SK-N-SH (cell line): Measurements from ENCODE around the gene USH1G. TPM values are rescaled to one million over a fixed set of nuclear protein-coding genes. Genes with fewer than 3 reads are reported as not detected.

Experiments
- CTCF ChIA-PET: fragments of 300-600, 350-600 bp; formaldehyde crosslinking; extraction: SDS; loops from one replicate; lab custom pipeline; 2021; lab: Yijun Ruan, JAX
- POLR2A ChIA-PET: fragments of 350-600 bp; sonication (Branson Sonifier 250); formaldehyde crosslinking; extraction: SDS; loops from one replicate; lab custom pipeline; 2020; ENCODE audit warnings: antibody characterized with exemption, inconsistent platforms; lab: Yijun Ruan, JAX
- DNase-seq: peaks from one replicate; pipeline ENCODE4 v3.0.0; 2012
- H2AFZ ChIP-seq: fragments of 200-600 bp; sonication (generic); 2 replicates; pipeline ENCODE4 v1.8.1; 2016; ENCODE audit warnings: antibody characterized with exemption, mild to moderate bottlenecking, low read depth
- H3F3A ChIP-seq: fragments of 200-600 bp; sonication (generic); replicated peaks from 2 replicates; pipeline ENCODE3; 2016; ENCODE audit warnings: antibody characterized with exemption, mild to moderate bottlenecking; ENCODE audit not compliant: insufficient read depth
- H3K27ac ChIP-seq, 2 experiments: fragments of 200-500 bp in 1 of 2; fragments of 200-600 bp in 1 of 2; sonication (Bioruptor generic) in 1 of 2; sonication (generic), shearing (Covaris generic) in 1 of 2; 2 replicates each; pipeline versions ENCODE4 v1.5.1 to v1.6.1; 2014 to 2016; ENCODE audit warnings: low read depth in 2 of 2, inconsistent platforms in 1 of 2, low read length in 1 of 2, mild to moderate bottlenecking in 1 of 2, mixed read lengths in 1 of 2
- H3K27me3 ChIP-seq: fragments of 200-600 bp; sonication (generic), shearing (Covaris generic); 2 replicates; pipeline ENCODE4 v1.6.1; 2016; ENCODE audit warnings: mixed run types; ENCODE audit not compliant: insufficient read depth
- H3K36me3 ChIP-seq, 2 experiments: fragments of 200-500 bp in 1 of 2; fragments of 200-600 bp in 1 of 2; sonication (Bioruptor generic) in 1 of 2; sonication (generic) in 1 of 2; replicated peaks in 1 of 2; 2 replicates each; pipeline versions ENCODE3 to v1.5.1; 2014 to 2016; ENCODE audit warnings: low read length in 1 of 2, mild to moderate bottlenecking in 1 of 2; ENCODE audit not compliant: insufficient read depth in 2 of 2, control insufficient read depth in 1 of 2
- H3K4me1 ChIP-seq, 2 experiments: fragments of 200-500 bp in 1 of 2; fragments of 200-600 bp in 1 of 2; sonication (Bioruptor generic) in 1 of 2; sonication (generic), shearing (Covaris generic) in 1 of 2; 2 replicates each; pipeline versions ENCODE4 v1.5.1 to v1.6.1; 2014 to 2016; ENCODE audit warnings: low read depth in 1 of 2, low read length in 1 of 2, mixed run types in 1 of 2; ENCODE audit not compliant: insufficient read depth in 2 of 2, control insufficient read depth in 1 of 2
- H3K4me2 ChIP-seq: fragments of 200-600 bp; sonication (generic), shearing (Covaris generic); 2 replicates; pipeline ENCODE4 v1.6.1; 2017; ENCODE audit warnings: mixed run types
- H3K4me3 ChIP-seq, 2 experiments: fragments of 200-500 bp in 1 of 2; fragments of 200-600 bp in 1 of 2; sonication (Bioruptor generic) in 1 of 2; sonication (generic), shearing (Covaris generic) in 1 of 2; 2 replicates each; pipeline versions ENCODE4 v1.5.1 to v1.8.1; 2014 to 2016; ENCODE audit warnings: low read depth in 2 of 2, inconsistent platforms in 1 of 2, low read length in 1 of 2, mild to moderate bottlenecking in 1 of 2, mixed read lengths in 1 of 2, moderate library complexity in 1 of 2
- H3K79me2 ChIP-seq: fragments of 200-600 bp; sonication (generic); 2 replicates; pipeline ENCODE4 v1.8.1; 2017; ENCODE audit warnings: mild to moderate bottlenecking; ENCODE audit not compliant: insufficient read depth
- H3K9ac ChIP-seq: fragments of 200-600 bp; sonication (generic); 2 replicates; pipeline ENCODE4 v1.6.1; 2017; ENCODE audit warnings: mixed run types
- H3K9me2 ChIP-seq: fragments of 200-600 bp; sonication (generic); 2 replicates; pipeline ENCODE4 v1.6.1; 2017; ENCODE audit warnings: mixed run types
- H3K9me3 ChIP-seq: fragments of 200-600 bp; sonication (generic); 2 replicates; pipeline ENCODE4 v1.6.1; 2017; ENCODE audit warnings: mixed run types, mild to moderate bottlenecking, moderate library complexity
- H4K20me1 ChIP-seq: fragments of 200-600 bp; sonication (generic); 2 replicates; pipeline ENCODE4 v1.6.1; 2017; ENCODE audit warnings: mild to moderate bottlenecking, mixed run types; ENCODE audit not compliant: insufficient read depth
- ELF1 ChIP-seq: IDR thresholded peaks from 2 replicates; pipeline ENCODE4 v1.4.0; 2012
- FOSL2 ChIP-seq: IDR thresholded peaks from 2 replicates; pipeline ENCODE4 v1.4.0; 2012; ENCODE audit warnings: low read depth, mild to moderate bottlenecking, moderate library complexity, borderline replicate concordance
- FOXM1 ChIP-seq: IDR thresholded peaks from 2 replicates; pipeline ENCODE4 v1.4.0; 2012; ENCODE audit warnings: low read depth, mild to moderate bottlenecking
- GATA2 ChIP-seq: sonication (generic); formaldehyde crosslinking; IDR thresholded peaks from 2 replicates; pipeline ENCODE4 v1.5.0; 2020; ENCODE audit warnings: mild to moderate bottlenecking, missing genetic modification reagents
- JUND ChIP-seq: IDR thresholded peaks from 2 replicates; pipeline ENCODE4 v1.4.0; 2012
- MAX ChIP-seq: IDR thresholded peaks from 2 replicates; pipeline ENCODE4 v1.4.0; 2012; ENCODE audit warnings: low read depth
- NFIC ChIP-seq: IDR thresholded peaks from 2 replicates; pipeline ENCODE4 v1.4.0; 2012; ENCODE audit warnings: borderline replicate concordance
- NRF1 ChIP-seq: IDR thresholded peaks from 2 replicates; pipeline ENCODE4 v1.6.1; 2012; ENCODE audit warnings: low read depth, mild to moderate bottlenecking, low read length
- POLR2AphosphoS5 ChIP-seq: IDR thresholded peaks from 2 replicates; pipeline ENCODE4 v1.6.1; 2012; ENCODE audit warnings: low read depth, low read length
- RAD21 ChIP-seq: IDR thresholded peaks from 2 replicates; pipeline ENCODE4 v1.6.1; 2012; ENCODE audit warnings: mild to moderate bottlenecking, low read length
- RCOR1 ChIP-seq: fragments of 150-350 bp; IDR thresholded peaks from 2 replicates; pipeline ENCODE4 v1.6.1; 2017; ENCODE audit warnings: antibody characterized with exemption, low read length
- TAF1 ChIP-seq: IDR thresholded peaks from 2 replicates; pipeline ENCODE4 v1.6.1; 2012; ENCODE audit warnings: low read depth, mild to moderate bottlenecking, low read length, moderate library complexity, borderline replicate concordance
- WGBS: methylation state at CpG from one replicate; pipeline ENCODE4 v1.1.6; 2017; ENCODE audit warnings: low lambda C conversion rate; 5-methylcytosine and 5-hydroxymethylcytosine counted together
- polyA plus RNA-seq, 3 experiments: library from polyadenylated mRNA; depleted of rRNA; stranded (reverse); fragments of >200 nt; gene quantifications; 2 replicates each; pipeline ENCODE4 v1.2.3, GENCODE V29; 2012
- TF ChIP-seq, protein P1 (sequence below): IDR thresholded peaks from 2 replicates; pipeline ENCODE4 v1.6.1; 2012; ENCODE audit warnings: mild to moderate bottlenecking, low read depth, low read length, moderate library complexity
- TF ChIP-seq, protein P2 (sequence below): IDR thresholded peaks from 2 replicates; pipeline ENCODE4; 2012

The USH1G gene
- polyA plus RNA-seq, 1 of the 3 experiments (the other 2 are of a cell fraction): not detected

GRCh38 chr17:74892974-74893911 lies 29.8 kb downstream of the USH1G start, which contains the start of gene FADS6:
TSS of gene FADS6 (minus strand) at chr17:74893633. CDS start at chr17:74893595, 38 bp downstream.
- Histone ChIP-seq H3K4me1 (peaks cover 0 to 6% of the 10 kb centered on the region in 2 experiments; a peak in 1 of 4 replicates), H4K20me1 (no peaks in the 10 kb centered on the region), H3K27ac (no peak within 1 kb of the TSS), H2AFZ (peak within 1 kb of the TSS; percentile 62; the same call in 1 of the 2 replicates), H3K9ac (no peak within 1 kb of the TSS), H3F3A (no peaks in the 10 kb centered on the region), H3K4me3 (peak within 1 kb of the TSS; percentile 18 to 43; a peak in 3 of 4 replicates), H3K79me2 (no peaks in the 10 kb centered on the region), H3K36me3 (no peaks in the 10 kb centered on the region), H3K9me3 (no peaks in the 10 kb centered on the region), H3K9me2 (no peaks in the 10 kb centered on the region), H3K4me2 (peak within 1 kb of the TSS; percentile 73), H3K27me3 (peaks cover 77% of the 10 kb centered on the region)
- DNase-seq: peak; percentile 81
- CTCF ChIA-PET: interaction anchor here (0.8 to 3.5 kb wide), 6 partner anchors 30 to 155 kb away, joined by 3 to 18 read pairs (median 6); partner anchors contain the start of genes OTOP2 and USH1G
- 14% methylated on average over 30 of the region's 86 CpGs for WGBS
- POLR2A ChIA-PET: interaction anchor here (0.6 to 1.7 kb wide), 2 partner anchors 11 to 20 kb away, joined by 3 to 7 read pairs; partner anchors contain the start of gene FDXR
- no peak for TF ChIP-seq ELF1
- TF ChIP-seq POLR2AphosphoS5: no peak
- TF ChIP-seq FOSL2: no peak
- TF ChIP-seq RCOR1: no peak
- TF ChIP-seq, protein P1, sequence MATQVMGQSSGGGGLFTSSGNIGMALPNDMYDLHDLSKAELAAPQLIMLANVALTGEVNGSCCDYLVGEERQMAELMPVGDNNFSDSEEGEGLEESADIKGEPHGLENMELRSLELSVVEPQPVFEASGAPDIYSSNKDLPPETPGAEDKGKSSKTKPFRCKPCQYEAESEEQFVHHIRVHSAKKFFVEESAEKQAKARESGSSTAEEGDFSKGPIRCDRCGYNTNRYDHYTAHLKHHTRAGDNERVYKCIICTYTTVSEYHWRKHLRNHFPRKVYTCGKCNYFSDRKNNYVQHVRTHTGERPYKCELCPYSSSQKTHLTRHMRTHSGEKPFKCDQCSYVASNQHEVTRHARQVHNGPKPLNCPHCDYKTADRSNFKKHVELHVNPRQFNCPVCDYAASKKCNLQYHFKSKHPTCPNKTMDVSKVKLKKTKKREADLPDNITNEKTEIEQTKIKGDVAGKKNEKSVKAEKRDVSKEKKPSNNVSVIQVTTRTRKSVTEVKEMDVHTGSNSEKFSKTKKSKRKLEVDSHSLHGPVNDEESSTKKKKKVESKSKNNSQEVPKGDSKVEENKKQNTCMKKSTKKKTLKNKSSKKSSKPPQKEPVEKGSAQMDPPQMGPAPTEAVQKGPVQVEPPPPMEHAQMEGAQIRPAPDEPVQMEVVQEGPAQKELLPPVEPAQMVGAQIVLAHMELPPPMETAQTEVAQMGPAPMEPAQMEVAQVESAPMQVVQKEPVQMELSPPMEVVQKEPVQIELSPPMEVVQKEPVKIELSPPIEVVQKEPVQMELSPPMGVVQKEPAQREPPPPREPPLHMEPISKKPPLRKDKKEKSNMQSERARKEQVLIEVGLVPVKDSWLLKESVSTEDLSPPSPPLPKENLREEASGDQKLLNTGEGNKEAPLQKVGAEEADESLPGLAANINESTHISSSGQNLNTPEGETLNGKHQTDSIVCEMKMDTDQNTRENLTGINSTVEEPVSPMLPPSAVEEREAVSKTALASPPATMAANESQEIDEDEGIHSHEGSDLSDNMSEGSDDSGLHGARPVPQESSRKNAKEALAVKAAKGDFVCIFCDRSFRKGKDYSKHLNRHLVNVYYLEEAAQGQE: no peak
- no peak for TF ChIP-seq RAD21
- TF ChIP-seq TAF1: no peak
- TF ChIP-seq FOXM1: no peak
- no peak for TF ChIP-seq GATA2 (CRISPR knock-in tag)
- TF ChIP-seq NRF1: no peak
- no peak for TF ChIP-seq MAX
- TF ChIP-seq JUND: no peak
- no peak for TF ChIP-seq NFIC
- TF ChIP-seq, protein P2, sequence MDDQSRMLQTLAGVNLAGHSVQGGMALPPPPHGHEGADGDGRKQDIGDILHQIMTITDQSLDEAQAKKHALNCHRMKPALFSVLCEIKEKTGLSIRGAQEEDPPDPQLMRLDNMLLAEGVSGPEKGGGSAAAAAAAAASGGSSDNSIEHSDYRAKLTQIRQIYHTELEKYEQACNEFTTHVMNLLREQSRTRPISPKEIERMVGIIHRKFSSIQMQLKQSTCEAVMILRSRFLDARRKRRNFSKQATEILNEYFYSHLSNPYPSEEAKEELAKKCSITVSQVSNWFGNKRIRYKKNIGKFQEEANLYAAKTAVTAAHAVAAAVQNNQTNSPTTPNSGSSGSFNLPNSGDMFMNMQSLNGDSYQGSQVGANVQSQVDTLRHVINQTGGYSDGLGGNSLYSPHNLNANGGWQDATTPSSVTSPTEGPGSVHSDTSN: no peak
